ENCODE results near the gene DCAF5.

- TF ChIP-seq EZH2 (IDR thresholded peaks at IDR 0.05; ENCODE audit: low read depth) (no peak), CTCF (conservative IDR thresholded peaks at IDR 0.05) (no peak)
Measured at GRCh38 chr14:69087061-69087461, 65.9 kb downstream of the DCAF5 start.
